IMR-90 (cell line): ENCODE data around the gene LBP. TPM values are rescaled to one million over a fixed set of nuclear protein-coding genes. Genes with fewer than 3 reads are reported as not detected.

Experiments used
- ATAC-seq: fragments of 200-7000 bp; cut with Tn5 transposase; 2 replicates; pipeline ENCODE4 v1.9.1; 2020; ENCODE audit warnings: low read depth, mild to moderate bottlenecking, moderate library complexity
- BruUV-seq: library from RNA; stranded (reverse); fragments of 400-500 nt; replicated peaks from 2 replicates; lab custom pipeline; 2021; lab: Mats Ljungman, UMichigan
- CTCF ChIA-PET: fragments of 300-600 bp; formaldehyde crosslinking; extraction: SDS; loops from one replicate; lab custom pipeline; 2021; ENCODE audit warnings: antibody characterized with exemption; lab: Yijun Ruan, JAX
- POLR2A ChIA-PET: fragments of 300-600 bp; sonication (Branson Sonifier 250); formaldehyde crosslinking; loops from one replicate; lab custom pipeline; 2022; ENCODE audit warnings: antibody characterized with exemption; ENCODE audit not compliant: unreplicated experiment; lab: Charles Lee
- DNase-seq: peaks from one replicate; pipeline ENCODE4 v3.0.0; 2013
- H2AFZ ChIP-seq: replicated peaks from 2 replicates; pipeline ENCODE3; 2013; ENCODE audit warnings: low read length, mild to moderate bottlenecking; ENCODE audit not compliant: poor library complexity
- H2AK5ac ChIP-seq: 2 replicates; pipeline ENCODE4 v1.6.1; 2013; ENCODE audit warnings: low read depth, low read length, inconsistent platforms
- H2AK9ac ChIP-seq: replicated peaks from 2 replicates; pipeline ENCODE3; 2013; ENCODE audit warnings: mild to moderate bottlenecking, low read depth, low read length, moderate library complexity; ENCODE audit not compliant: poor library complexity
- H2BK120ac ChIP-seq: 2 replicates; pipeline ENCODE4 v1.6.1; 2013; ENCODE audit warnings: low read depth, low read length, inconsistent platforms
- H2BK15ac ChIP-seq: 3 replicates; pipeline ENCODE4 v1.6.1; 2013; ENCODE audit warnings: low read depth, low read length, inconsistent platforms
- H2BK20ac ChIP-seq: 2 replicates; pipeline ENCODE4 v1.6.1; 2013; ENCODE audit warnings: low read depth, mild to moderate bottlenecking, inconsistent platforms, low read length, moderate library complexity
- H2BK5ac ChIP-seq: 2 replicates; pipeline ENCODE4 v1.6.1; 2013; ENCODE audit warnings: mild to moderate bottlenecking, low read depth, low read length, inconsistent platforms; ENCODE audit not compliant: poor library complexity, severe bottlenecking
- H3K14ac ChIP-seq: replicated peaks from 2 replicates; pipeline ENCODE4 v1.6.1; 2013; ENCODE audit warnings: low read depth, low read length, inconsistent platforms
- H3K18ac ChIP-seq: 2 replicates; pipeline ENCODE4 v1.6.1; 2013; ENCODE audit warnings: low read depth, low read length, control low read depth
- H3K23ac ChIP-seq: 2 replicates; pipeline ENCODE4 v1.6.1; 2013; ENCODE audit warnings: low read depth, low read length, inconsistent platforms
- H3K27ac ChIP-seq: 2 replicates; pipeline ENCODE4 v1.5.1; 2013; ENCODE audit warnings: mild to moderate bottlenecking, control low read depth, low read length; ENCODE audit not compliant: insufficient read depth
- H3K27me3 ChIP-seq: 2 replicates; pipeline ENCODE4 v1.6.1; 2013; ENCODE audit warnings: low read length; ENCODE audit not compliant: control insufficient read depth, insufficient read depth
- H3K36me3 ChIP-seq: 2 replicates; pipeline ENCODE4 v1.6.1; 2013; ENCODE audit warnings: low read length, mixed read lengths; ENCODE audit not compliant: control insufficient read depth, insufficient read depth
- H3K4ac ChIP-seq: 2 replicates; pipeline ENCODE4 v1.6.1; 2013; ENCODE audit warnings: low read depth, low read length, inconsistent platforms
- H3K4me1 ChIP-seq: 2 replicates; pipeline ENCODE4 v1.6.1; 2013; ENCODE audit warnings: low read length, mixed read lengths; ENCODE audit not compliant: control insufficient read depth, insufficient read depth
- H3K4me2 ChIP-seq: 2 replicates; pipeline ENCODE4 v1.6.1; 2013; ENCODE audit warnings: low read depth, mild to moderate bottlenecking, control low read depth, low read length, moderate library complexity
- H3K4me3 ChIP-seq: 2 replicates; pipeline ENCODE4 v1.5.1; 2013; ENCODE audit warnings: low read depth, mild to moderate bottlenecking, control low read depth, low read length, moderate library complexity; ENCODE audit not compliant: insufficient read depth
- H3K56ac ChIP-seq: 2 replicates; pipeline ENCODE4 v1.6.1; 2013; ENCODE audit warnings: low read length, inconsistent platforms; ENCODE audit not compliant: insufficient read depth; ENCODE audit errors: extremely low read depth
- H3K79me1 ChIP-seq, 2 experiments: 2 replicates each; pipeline ENCODE4 v1.6.1; 2013; ENCODE audit warnings: low read length in 2 of 2, inconsistent platforms in 1 of 2, low read depth in 1 of 2
- H3K9ac ChIP-seq: 2 replicates; pipeline ENCODE4 v1.6.1; 2013; ENCODE audit warnings: low read depth, low read length, control low read depth
- H3K9me1 ChIP-seq: 2 replicates; pipeline ENCODE4 v1.6.1; 2013; ENCODE audit warnings: low read length, inconsistent platforms; ENCODE audit not compliant: insufficient read depth
- H3K9me3 ChIP-seq: 2 replicates; pipeline ENCODE4 v1.6.1; 2013; ENCODE audit warnings: low read length; ENCODE audit not compliant: control insufficient read depth, insufficient read depth
- H4K20me1 ChIP-seq: 2 replicates; pipeline ENCODE4 v1.6.1; 2013; ENCODE audit warnings: low read length, inconsistent platforms; ENCODE audit not compliant: insufficient read depth
- H4K5ac ChIP-seq: 2 replicates; pipeline ENCODE4 v1.6.1; 2013; ENCODE audit warnings: mild to moderate bottlenecking, low read depth, low read length, control low read depth
- H4K8ac ChIP-seq, 2 experiments: 2 replicates each; pipeline ENCODE4 v1.6.1; 2013; ENCODE audit warnings: low read depth in 2 of 2, low read length in 2 of 2, control low read depth in 1 of 2, inconsistent platforms in 1 of 2
- H4K91ac ChIP-seq: 2 replicates; pipeline ENCODE4 v1.6.1; 2013; ENCODE audit warnings: low read depth, low read length, inconsistent platforms; ENCODE audit not compliant: insufficient read depth
- BHLHE40 ChIP-seq: fragments of 150-350 bp; IDR thresholded peaks from 2 replicates; pipeline ENCODE4 v1.6.1; 2016; ENCODE audit warnings: mild to moderate bottlenecking, low read depth, low read length
- CEBPB ChIP-seq: IDR thresholded peaks from 2 replicates; pipeline ENCODE4 v1.6.1; 2012; ENCODE audit warnings: low read depth, low read length, improper control_type of control experiment
- CTCF ChIP-seq: conservative IDR thresholded peaks from 2 replicates; pipeline ENCODE4 v1.5.1; 2012; ENCODE audit warnings: mild to moderate bottlenecking, low read depth, low read length, improper control_type of control experiment
- ELK1 ChIP-seq: fragments of 150-350 bp; IDR thresholded peaks from 2 replicates; pipeline ENCODE4 v1.6.1; 2016; ENCODE audit warnings: low read depth, mild to moderate bottlenecking, low read length, moderate library complexity, borderline replicate concordance
- FOS ChIP-seq: fragments of 150-350 bp; IDR thresholded peaks from 2 replicates; pipeline ENCODE4 v1.6.1; 2016; ENCODE audit warnings: low read depth, low read length
- MAFK ChIP-seq: IDR thresholded peaks from 2 replicates; pipeline ENCODE4 v1.6.1; 2012; ENCODE audit warnings: low read depth, low read length, improper control_type of control experiment
- MAZ ChIP-seq: IDR thresholded peaks from 2 replicates; pipeline ENCODE4 v1.6.1; 2012; ENCODE audit warnings: low read depth, mild to moderate bottlenecking, low read length, improper control_type of control experiment, moderate library complexity, borderline replicate concordance
- MXI1 ChIP-seq: IDR thresholded peaks from 2 replicates; pipeline ENCODE4 v1.6.1; 2012; ENCODE audit warnings: low read depth, mild to moderate bottlenecking, low read length, moderate library complexity, borderline replicate concordance
- NFE2L2 ChIP-seq: fragments of 150-350 bp; IDR thresholded peaks from 2 replicates; pipeline ENCODE4 v1.6.1; 2016; ENCODE audit warnings: low read depth, mild to moderate bottlenecking, low read length
- POLR2A ChIP-seq: IDR thresholded peaks from 2 replicates; pipeline ENCODE4 v1.6.1; 2012; ENCODE audit warnings: mild to moderate bottlenecking, low read depth, low read length
- RCOR1 ChIP-seq: IDR thresholded peaks from 2 replicates; pipeline ENCODE4 v1.6.1; 2012; ENCODE audit warnings: mild to moderate bottlenecking, low read length, improper control_type of control experiment; ENCODE audit not compliant: insufficient replicate concordance
- RFX5 ChIP-seq: IDR thresholded peaks from 2 replicates; pipeline ENCODE4 v1.8.0; 2012; ENCODE audit warnings: low read depth, mild to moderate bottlenecking, low read length, moderate library complexity
- SMC3 ChIP-seq: fragments of 150-350 bp; IDR thresholded peaks from 2 replicates; pipeline ENCODE4 v1.6.1; 2016; ENCODE audit warnings: low read depth, mild to moderate bottlenecking, antibody characterized with exemption, low read length, moderate library complexity
- USF2 ChIP-seq: fragments of 150-350 bp; IDR thresholded peaks from 2 replicates; pipeline ENCODE4 v1.6.1; 2017; ENCODE audit warnings: mild to moderate bottlenecking, antibody characterized with exemption, low read length, low read depth
- WGBS, 2 experiments: methylation state at CpG; one replicate each; pipeline versions ENCODE4 v1.1.5 to v1.1.7; 2013; ENCODE audit warnings: missing lambda C conversion rate in 2 of 2; ENCODE audit not compliant: insufficient read length in 1 of 2; ENCODE audit errors: extremely low coverage in 2 of 2; 5-methylcytosine and 5-hydroxymethylcytosine counted together
- dilution Hi-C: fragments of 300-500 bp; cut with HindIII; formaldehyde crosslinking; loops from one replicate; pipeline ENCODE4 v1.14.3; 2018; ENCODE audit warnings: low sequenced_read_pairs; ENCODE audit not compliant: unreplicated experiment
- in situ Hi-C: fragments of 300-500 bp; cut with MboI; formaldehyde crosslinking; loops from 3 replicates; pipeline ENCODE4 v1.14.3; 2019; ENCODE audit warnings: low sequenced_read_pairs, inconsistent platforms, mixed read lengths
- intact Hi-C: fragments of 100-400 bp; cut with micrococcal nuclease; formaldehyde crosslinking; loops from 2 replicates; pipeline ENCODE4 v1.10.0; 2022
- polyA plus RNA-seq, 3 experiments: library from polyadenylated mRNA; depleted of rRNA; stranded (reverse); fragments of >200 nt; gene quantifications; 2 replicates each; pipeline ENCODE4 v1.2.3, GENCODE V29; 2012; ENCODE audit warnings: low replicate concordance in 1 of 3
- total RNA-seq: library from RNA; depleted of rRNA; stranded (reverse); fragments of >200 nt; gene quantifications from 2 replicates; pipeline ENCODE4 v1.2.3, GENCODE V29; 2012

Gene LBP
- total and polyA plus RNA-seq, 2 of the 4 experiments (the other 2 are of a cell fraction), result not detected

- ATAC-seq (peak; percentile 37; the same call in 1 of the 2 replicates), DNase-seq (no peak)
- H3K9me1 ChIP-seq, result no peaks in the 10 kb centered on the region
- no peak overlapping the region for H2BK15ac ChIP-seq
- H4K20me1 ChIP-seq, result no peaks in the 10 kb centered on the region
- dilution Hi-C loops, result no loop called here
- no peak overlapping the region for H2BK20ac ChIP-seq
- H3K4me3 ChIP-seq, result no peak overlapping the region
- H3K23ac ChIP-seq, result no peak overlapping the region
- no peak overlapping the region for H3K9ac ChIP-seq
- H3K56ac ChIP-seq, result no peak overlapping the region
- H2BK5ac ChIP-seq, result no peak overlapping the region
- TF ChIP-seq RFX5 (no peak), NFE2L2 (no peak), CTCF (no peak), MAFK (no peak), POLR2A (no peak), MXI1 (no peak), USF2 (no peak), FOS (no peak), SMC3 (no peak), RCOR1 (no peak), MAZ (no peak), ELK1 (no peak), CEBPB (no peak), BHLHE40 (no peak)
- no peaks in the 10 kb centered on the region for H3K36me3 ChIP-seq
- no peak overlapping the region for H2AFZ ChIP-seq
- H3K14ac ChIP-seq, result no peak overlapping the region
- H3K4me1 ChIP-seq, result no peaks in the 10 kb centered on the region
- no peak overlapping the region for H2AK5ac ChIP-seq
- no peaks in the 10 kb centered on the region for H3K79me1 ChIP-seq
- H3K9me3 ChIP-seq, result no peaks in the 10 kb centered on the region
- POLR2A ChIA-PET, result no interaction called here
- H2AK9ac ChIP-seq, result peak overlapping the region; percentile 59
- in situ Hi-C loops, result no loop called here
- intact Hi-C loops, result loop anchor here (10.0 kb wide), 1 partner anchor 415 kb away; the partner anchor contains the start of gene VSTM2L
- peaks cover 39% of the 10 kb centered on the region for H3K27me3 ChIP-seq
- H4K91ac ChIP-seq, result no peak overlapping the region
- H3K27ac ChIP-seq, result no peak overlapping the region
- H4K8ac ChIP-seq, result no peak overlapping the region
- no peak overlapping the region for H3K4ac ChIP-seq
- H3K4me2 ChIP-seq, result no peak overlapping the region
- no peak overlapping the region for H3K18ac ChIP-seq
- WGBS, 2 experiments, result 54% methylated on average over 3 of the region's 6 CpGs; no CpG with 5 or more reads in 1 of the 2 experiments
- BruUV-seq, result no TSS peak
- no peak overlapping the region for H2BK120ac ChIP-seq
- CTCF ChIA-PET, result no interaction called here
- no peak overlapping the region for H4K5ac ChIP-seq
These were observed 26.1 kb upstream of the LBP start for GRCh38 chr20:38320221-38320620.
